GM12878 (cell line): ENCODE measurements around the gene ZBTB44. TPM values are rescaled to one million over a fixed set of nuclear protein-coding genes. Genes with fewer than 3 reads are reported as not detected.

Source experiments
- ATAC-seq: fragments of 200-7000 bp; cut with Tn5 transposase; 3 replicates; pipeline ENCODE4 v1.9.1; 2020; ENCODE audit warnings: mild to moderate bottlenecking, moderate library complexity
- BruUV-seq: library from RNA; stranded (reverse); fragments of 400-500 nt; replicated peaks from 2 replicates; lab custom pipeline; 2021; lab: Mats Ljungman, UMichigan
- CTCF ChIA-PET: fragments of 300-600 bp; sonication (Branson Sonifier 250); formaldehyde crosslinking; extraction: SDS; loops from one replicate; lab custom pipeline; 2021; ENCODE audit warnings: inconsistent platforms; lab: Yijun Ruan, JAX
- POLR2A ChIA-PET: fragments of 350-600 bp; formaldehyde crosslinking; extraction: SDS; loops from one replicate; lab custom pipeline; 2021; ENCODE audit warnings: inconsistent platforms; lab: Charles Lee
- RAD21 ChIA-PET: fragments of 300-600 bp; sonication (Branson Sonifier 250); formaldehyde crosslinking; loops from one replicate; lab custom pipeline; 2023; ENCODE audit warnings: antibody characterized with exemption; ENCODE audit not compliant: unreplicated experiment; lab: Charles Lee
- SMC1A ChIA-PET: fragments of 300-600 bp; sonication (Branson Sonifier 250); formaldehyde crosslinking; loops from one replicate; lab custom pipeline; 2023; ENCODE audit not compliant: unreplicated experiment, uncharacterized antibody; lab: Charles Lee
- DNase-seq: peaks from one replicate; pipeline ENCODE4 v3.0.0-alpha.2; 2011; ENCODE audit warnings: low read depth, low spot score
- FAIRE-seq: peaks from 3 replicates; lab custom pipeline; 2011; peaks lifted over from hg19 to GRCh38; lab: Jason Lieb, UNC
- H2AFZ ChIP-seq: 2 replicates; pipeline ENCODE4 v1.6.0; 2011; ENCODE audit warnings: low read depth, low read length, control low read depth; ENCODE audit not compliant: control insufficient read depth
- H3K27ac ChIP-seq: 2 replicates; pipeline ENCODE4 v1.5.1; 2011; ENCODE audit warnings: control low read depth; ENCODE audit not compliant: control insufficient read depth, insufficient read depth
- H3K27me3 ChIP-seq, 2 experiments: replicated peaks in 1 of 2; 2 replicates each; pipeline versions ENCODE4 v1.6.0 to v1.6.1; 2011; ENCODE audit warnings: low read length in 1 of 2; ENCODE audit not compliant: control insufficient read depth in 2 of 2, insufficient read depth in 2 of 2
- H3K36me3 ChIP-seq, 2 experiments: 2 replicates each; pipeline ENCODE4 v1.5.1; 2011; ENCODE audit warnings: low read length in 1 of 2; ENCODE audit not compliant: control insufficient read depth in 2 of 2, insufficient read depth in 2 of 2
- H3K4me1 ChIP-seq: 2 replicates; pipeline ENCODE4 v1.6.1; 2011; ENCODE audit warnings: mild to moderate bottlenecking, low read length, moderate library complexity, mixed read lengths; ENCODE audit not compliant: control insufficient read depth, insufficient read depth
- H3K4me2 ChIP-seq: 2 replicates; pipeline ENCODE4 v1.6.0; 2011; ENCODE audit warnings: control low read depth; ENCODE audit not compliant: control insufficient read depth, insufficient read depth
- H3K4me3 ChIP-seq: fragments of 200-600 bp; sonication (generic); 2 replicates; pipeline ENCODE4 v1.5.1; 2016
- H3K79me2 ChIP-seq: 2 replicates; pipeline ENCODE4 v1.6.0; 2011; ENCODE audit warnings: low read length; ENCODE audit not compliant: control insufficient read depth, insufficient read depth
- H3K9ac ChIP-seq: 2 replicates; pipeline ENCODE4 v1.8.0; 2011; ENCODE audit warnings: low read length, control low read depth, mixed read lengths; ENCODE audit not compliant: control insufficient read depth, insufficient read depth
- H3K9me3 ChIP-seq: replicated peaks from 3 replicates; pipeline ENCODE4 v1.5.1; 2011; ENCODE audit warnings: mild to moderate bottlenecking, low read length; ENCODE audit not compliant: control insufficient read depth, insufficient read depth
- H4K20me1 ChIP-seq: 2 replicates; pipeline ENCODE4 v1.6.0; 2011; ENCODE audit not compliant: control insufficient read depth, insufficient read depth
- ATF3 ChIP-seq: IDR thresholded peaks from 2 replicates; pipeline ENCODE4 v1.6.1; 2011; ENCODE audit warnings: low read depth, mild to moderate bottlenecking, low read length, moderate library complexity, borderline replicate concordance; ENCODE audit errors: extremely low read depth
- ATF7 ChIP-seq: fragments of 450-650 bp; IDR thresholded peaks from 2 replicates; pipeline ENCODE4 v1.6.1; 2016; ENCODE audit warnings: low read depth, mild to moderate bottlenecking
- CEBPB ChIP-seq, 2 experiments: fragments of 150-350 bp in 1 of 2; IDR thresholded peaks; 2 replicates each; pipeline ENCODE4 v1.6.1; 2012 to 2014; ENCODE audit warnings: low read depth in 2 of 2, low read length in 2 of 2, borderline replicate concordance in 1 of 2, inconsistent platforms in 1 of 2
- KAT2A ChIP-seq: conservative IDR thresholded peaks from 2 replicates; pipeline ENCODE4 v1.6.1; 2011; ENCODE audit warnings: low read depth, low read length; ENCODE audit not compliant: control insufficient read depth
- NBN ChIP-seq: fragments of 450-650 bp; IDR thresholded peaks from 2 replicates; pipeline ENCODE4 v1.6.1; 2016
- POLR2A ChIP-seq: IDR thresholded peaks from 2 replicates; pipeline ENCODE4 v1.6.1; 2011; ENCODE audit warnings: low read depth, mild to moderate bottlenecking, low read length
- POU2F2 ChIP-seq: IDR thresholded peaks from 3 replicates; pipeline ENCODE4 v1.6.1; 2011; ENCODE audit warnings: low read depth, mild to moderate bottlenecking, low read length, borderline replicate concordance
- PRDM15 ChIP-seq: fragments of 450-650 bp; formaldehyde crosslinking; IDR thresholded peaks from 2 replicates; pipeline ENCODE4 v1.4.0; 2020; ENCODE audit warnings: mild to moderate bottlenecking, moderate library complexity
- SMAD1 ChIP-seq: fragments of 450-650 bp; IDR thresholded peaks from 2 replicates; pipeline ENCODE4 v1.6.1; 2018; ENCODE audit warnings: mild to moderate bottlenecking, low read depth; ENCODE audit not compliant: partially characterized antibody
- SMARCA5 ChIP-seq: fragments of 450-650 bp; IDR thresholded peaks from 2 replicates; pipeline ENCODE4 v1.6.1; 2017; ENCODE audit warnings: mild to moderate bottlenecking
- TBL1XR1 ChIP-seq: IDR thresholded peaks from 2 replicates; pipeline ENCODE4 v1.6.1; 2012; ENCODE audit warnings: low read depth, low read length, improper control_type of control experiment
- ZNF207 ChIP-seq: fragments of 450-650 bp; IDR thresholded peaks from 2 replicates; pipeline ENCODE4 v1.6.1; 2014; ENCODE audit warnings: antibody characterized with exemption, mild to moderate bottlenecking, borderline replicate concordance
- in situ Hi-C: fragments of 300-500 bp; cut with MboI; formaldehyde crosslinking; loops from 9 replicates; pipeline ENCODE4 v1.14.3; 2018; ENCODE audit warnings: mixed read lengths
- intact Hi-C: fragments of 100-400 bp; cut with micrococcal nuclease; formaldehyde crosslinking; loops from one replicate; pipeline ENCODE4 v1.14.2; 2022; ENCODE audit not compliant: unreplicated experiment
- polyA plus RNA-seq, 11 experiments: library from polyadenylated mRNA; depleted of rRNA in 4 of 11; unstranded in 6 of 11; stranded (reverse) in 5 of 11; fragments of >200 nt; fragmentation: Nextera tagmentation in 4 of 11; fragmentation: Illumina TruSeq in 1 of 11; extraction: Ambion mirVana in 4 of 11; extraction: Trizol in 1 of 11; gene quantifications; 1 replicate in 1 of 11; 2 replicates in 10 of 11; pipeline versions ENCODE4 v1.2.1 to v1.2.3, GENCODE V29; 2011 to 2016; ENCODE audit warnings: inconsistent platforms in 2 of 11, missing spikeins in 2 of 11, low read depth in 1 of 11
- total RNA-seq, 4 experiments: library from RNA; depleted of rRNA in 3 of 4; stranded (reverse); fragments of >200 nt in 3 of 4; fragmentation: Illumina TruSeq in 1 of 4; extraction: Trizol in 1 of 4; gene quantifications; 2 replicates each; pipeline versions ENCODE4 v1.2.1 to v1.2.3, GENCODE V29; 2013 to 2021

Gene ZBTB44
- total and polyA plus RNA-seq, 10 of the 15 experiments (the other 5 are each of a cell fraction or from before 2014, with no cell fraction given): 2.8 to 38.2 (median 12.2) TPM

GRCh38 chr11:130314750-130315285 is at the start of gene ZBTB44 (continued):
- TF ChIP-seq SMAD1 (peak; percentile 29), POU2F2 (peak; percentile 49; the same call in 1 of the 3 replicates), NBN (0 out of 2 replicates have a peak, but pooled peaks have one; percentile 39), PRDM15 (CRISPR knock-in tag) (no peak), CEBPB (IDR thresholded peaks at IDR 0.05; ENCODE audit: borderline replicate concordance in 1 of 2, low read depth in 2 of 2, low read length in 2 of 2) (peak in 1 of 2 experiments; percentile 76; a peak in 2 of 4 replicates), TBL1XR1 (no peak), SMARCA5 (no peak), ATF3 (no peak), POLR2A (peak; percentile 64)

- DNase-seq: no peak
- no TSS peak for BruUV-seq
- H3K9me3 ChIP-seq: no peaks in the 10 kb centered on the region
- no peaks in the 10 kb centered on the region for H3K4me1 ChIP-seq
- no peak overlapping the region for H3K4me2 ChIP-seq
- no peak for ATAC-seq
- no peak overlapping the region for H2AFZ ChIP-seq
- no peak overlapping the region for H3K27ac ChIP-seq
- no peaks in the 10 kb centered on the region for H4K20me1 ChIP-seq
- in situ Hi-C loops: no loop called here
- no peaks in the 10 kb centered on the region for H3K79me2 ChIP-seq
- ChIA-PET SMC1A (interaction anchor here (0.6 kb wide), 1 partner anchor 595 kb away, joined by 4 read pairs; no protein-coding TSS in a partner anchor), RAD21 (no interaction called here), CTCF (interaction anchor here (1.5 kb wide), 1 partner anchor 146 kb away, joined by 3 read pairs; no protein-coding TSS in a partner anchor)
- intact Hi-C loops: no loop called here
- H3K27me3 ChIP-seq: no peaks in the 10 kb centered on the region
- no peaks in the 10 kb centered on the region for H3K36me3 ChIP-seq
- H3K4me3 ChIP-seq: no peak overlapping the region
- TF ChIP-seq ZNF207: no peak
- TF ChIP-seq ATF7: no peak
- TF ChIP-seq KAT2A: no peak
- TF ChIP-seq, all 136 proteins: peak for 0
- H3K9ac ChIP-seq: no peak overlapping the region
- POLR2A ChIA-PET: no interaction called here
- FAIRE-seq: no peak
Measured at GRCh38 chr11:130359419-130359818, 44.7 kb upstream of the ZBTB44 start.
